T-helper 2 cell treated with Interferon-gamma antibody and Interleukin-4, amounts not matched to agents 5 μg/mL and 100 μg/mL, for 36 hours (primary cell): ENCODE data around the gene SHH.

Source experiments
- DNase-seq: peaks from one replicate; pipeline ENCODE4 v3.0.0; 2021; ENCODE audit warnings: low spot score
- H3K27ac Mint-ChIP-seq: one replicate; pipeline ENCODE4 v1.8.0; 2021; ENCODE audit warnings: mild to moderate bottlenecking, mixed read lengths
- H3K27me3 Mint-ChIP-seq: one replicate; pipeline ENCODE4 v1.8.0; 2021; ENCODE audit warnings: low read depth, mixed read lengths
- H3K36me3 Mint-ChIP-seq: one replicate; pipeline ENCODE4 v1.8.0; 2021; ENCODE audit warnings: low read depth, mixed read lengths
- H3K4me1 Mint-ChIP-seq: one replicate; pipeline ENCODE4 v1.8.0; 2021; ENCODE audit warnings: low read depth, mixed read lengths
- H3K4me3 Mint-ChIP-seq: one replicate; pipeline ENCODE4 v1.8.0; 2022; ENCODE audit warnings: mild to moderate bottlenecking, moderate library complexity, mixed read lengths
- H3K9me3 Mint-ChIP-seq: one replicate; pipeline ENCODE4 v1.8.0; 2021; ENCODE audit warnings: mixed read lengths

The SHH gene

DNA sequence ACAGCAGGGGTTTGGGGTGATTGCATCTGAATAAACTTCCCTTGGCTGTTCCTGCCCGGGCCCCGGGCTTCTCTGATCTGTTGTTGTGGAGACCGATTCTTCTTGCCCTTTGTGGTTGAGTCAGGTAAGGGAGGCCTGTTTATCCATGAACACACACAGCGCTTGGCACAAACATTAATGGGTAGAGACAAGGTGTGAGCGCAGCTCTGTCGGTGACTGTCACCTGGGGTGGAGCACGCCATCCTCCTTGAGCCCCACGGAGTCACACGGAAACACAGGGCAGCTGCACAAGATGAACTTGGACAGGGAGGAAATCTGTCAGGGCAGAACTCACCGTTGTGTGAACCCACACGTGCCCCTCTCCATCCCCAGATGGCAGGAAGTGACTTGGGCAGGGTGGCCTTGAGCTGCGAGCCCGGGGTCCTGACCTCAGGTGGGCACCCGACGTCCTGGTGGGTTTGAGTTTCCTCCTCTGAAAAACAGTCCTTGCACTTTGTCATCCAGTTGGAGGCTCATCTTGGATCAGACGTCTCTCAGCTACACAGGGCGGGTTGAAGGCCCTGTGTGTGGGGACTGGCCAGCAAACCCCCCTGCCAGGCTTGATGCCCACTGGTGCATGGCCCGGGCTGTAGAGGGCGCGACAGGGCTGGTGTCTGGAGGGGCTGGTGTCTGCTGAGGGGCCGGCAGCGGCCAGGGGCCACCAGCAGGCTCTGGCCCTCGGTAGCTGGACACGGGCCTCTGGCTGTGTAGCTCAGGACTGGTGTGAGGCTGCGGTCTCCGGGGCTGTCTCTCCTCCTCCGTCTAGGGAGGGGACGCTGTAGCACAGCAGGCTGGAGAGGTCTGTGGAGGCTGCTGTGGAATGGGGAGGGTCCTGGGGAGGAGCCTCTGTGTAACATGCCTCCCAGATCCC lies 24.2 kb upstream of the SHH start:
- H3K9me3 Mint-ChIP-seq = no peaks in the 10 kb centered on the region
- no peaks in the 10 kb centered on the region for H3K4me1 Mint-ChIP-seq
- DNase-seq = no peak
- H3K27ac Mint-ChIP-seq = no peak overlapping the region
- no peaks in the 10 kb centered on the region for H3K36me3 Mint-ChIP-seq
- H3K4me3 Mint-ChIP-seq = no peak overlapping the region
- H3K27me3 Mint-ChIP-seq = peaks cover 6% of the 10 kb centered on the region

DNA sequence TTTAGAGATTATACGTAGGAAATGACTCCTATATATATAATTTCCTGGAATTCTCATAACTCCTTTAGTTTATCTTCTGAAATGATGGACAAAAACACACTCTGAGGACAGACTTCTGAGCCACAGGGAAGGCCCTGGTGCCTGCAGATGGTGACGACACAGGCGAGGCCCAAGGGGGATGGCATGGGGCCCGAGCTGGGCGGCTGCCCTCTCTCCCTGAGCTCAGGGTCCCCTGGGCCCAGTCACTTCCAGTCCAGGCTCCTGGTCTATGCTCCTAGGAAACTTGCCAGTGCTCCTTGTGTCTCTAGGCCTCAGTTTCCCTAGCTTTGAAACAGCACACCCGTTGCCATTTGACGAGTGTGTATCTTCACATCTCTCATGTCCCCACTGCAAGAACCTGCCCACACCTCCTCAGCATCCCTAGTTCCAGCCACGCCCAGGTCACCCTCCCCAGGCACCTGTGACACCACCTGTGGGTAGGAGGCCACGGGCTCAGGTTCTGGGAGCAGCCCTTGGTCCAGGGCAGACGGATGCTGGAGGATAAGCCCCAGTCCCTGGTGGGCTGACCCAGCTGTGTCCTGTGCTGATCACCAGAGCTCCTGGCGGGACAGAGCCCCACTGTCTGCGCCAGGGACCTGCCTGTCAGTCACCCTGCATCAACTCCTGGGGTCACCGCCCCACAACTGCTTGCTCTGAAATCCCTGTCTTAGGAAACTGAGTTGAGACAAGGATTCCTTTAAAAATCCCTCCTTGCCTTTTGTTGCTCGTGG lies 23.4 kb upstream of the SHH start:
- H3K27me3 Mint-ChIP-seq = peaks cover 3% of the 10 kb centered on the region
- H3K4me1 Mint-ChIP-seq = no peaks in the 10 kb centered on the region
- H3K4me3 Mint-ChIP-seq = no peak overlapping the region
- H3K9me3 Mint-ChIP-seq = no peaks in the 10 kb centered on the region
- no peak overlapping the region for H3K27ac Mint-ChIP-seq
- no peaks in the 10 kb centered on the region for H3K36me3 Mint-ChIP-seq
- DNase-seq = no peak

DNA sequence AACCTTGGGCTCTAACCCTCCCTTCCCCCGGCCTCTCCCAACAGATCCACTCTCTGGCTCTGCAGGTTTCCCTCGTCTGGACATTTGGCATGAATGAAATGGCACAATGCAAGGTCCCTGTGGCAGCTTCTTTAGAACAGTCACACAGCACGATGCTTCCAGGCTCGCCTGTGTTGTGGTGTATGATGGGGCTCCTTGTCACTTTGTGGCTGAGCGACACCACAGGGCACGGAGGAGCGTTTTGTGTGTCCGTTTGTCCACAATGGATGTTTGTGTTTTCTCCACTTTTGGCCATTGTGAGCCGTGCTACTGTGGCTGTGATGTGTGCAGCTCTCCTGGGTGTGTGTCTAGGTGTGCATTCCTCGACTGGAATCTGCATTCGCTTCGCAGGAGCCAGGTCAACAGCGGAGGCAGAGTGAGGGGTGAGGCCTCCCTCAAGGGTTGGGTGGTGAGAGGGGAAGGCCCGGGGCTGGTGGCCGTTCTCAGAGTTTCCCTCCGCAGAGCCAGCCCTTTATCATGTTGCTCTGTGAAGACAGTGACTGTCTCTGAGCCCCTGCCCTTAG lies 22.3 kb upstream of the SHH start:
- Mint-ChIP-seq H3K27me3 (peaks cover 3% of the 10 kb centered on the region), H3K27ac (no peak overlapping the region), H3K9me3 (no peaks in the 10 kb centered on the region), H3K4me1 (no peaks in the 10 kb centered on the region), H3K36me3 (no peaks in the 10 kb centered on the region), H3K4me3 (no peak overlapping the region)
- no peak for DNase-seq

DNA sequence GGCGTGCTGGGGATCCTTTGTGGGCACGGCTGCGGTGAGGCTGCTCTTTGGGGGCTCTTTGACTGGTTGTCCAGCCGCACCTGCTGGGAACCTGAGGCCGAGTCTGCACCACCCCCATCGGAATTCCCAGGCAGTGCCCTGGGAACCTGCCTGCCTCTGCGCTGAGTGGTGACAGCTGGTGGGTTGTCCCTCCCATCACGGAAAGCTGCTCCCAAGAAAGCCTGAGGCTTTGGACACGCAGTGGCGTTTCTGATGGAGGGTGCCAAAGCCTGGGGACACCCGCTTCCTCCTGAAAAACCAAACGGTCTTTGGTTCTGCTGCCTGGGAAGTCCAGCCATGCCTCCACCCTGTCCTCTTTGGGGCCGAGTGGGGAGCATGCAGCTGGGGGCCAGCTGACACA lies 21.4 kb upstream of the SHH start:
- no peak for DNase-seq
- no peaks in the 10 kb centered on the region for H3K4me1 Mint-ChIP-seq
- no peak overlapping the region for H3K4me3 Mint-ChIP-seq

DNA sequence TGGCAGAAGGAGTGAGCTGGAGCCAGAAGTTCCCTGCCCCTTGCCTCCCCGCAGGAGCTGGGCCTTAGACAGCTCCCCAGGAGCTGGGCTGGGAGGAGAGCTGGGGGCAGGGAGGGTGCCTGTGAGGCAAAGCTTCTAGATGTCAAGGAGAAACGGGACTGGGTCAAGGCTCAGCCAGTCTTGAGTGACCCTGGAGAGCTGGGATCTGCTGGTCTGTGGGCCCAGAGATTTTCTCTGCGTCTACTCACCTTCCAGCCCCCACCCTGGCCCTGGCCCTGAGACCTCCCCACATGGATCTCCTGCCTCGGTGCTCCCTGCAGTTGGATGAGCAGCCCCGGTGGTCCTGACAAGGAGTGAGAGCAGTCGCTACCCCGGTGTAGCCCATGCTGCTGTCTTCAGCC lies 20.3 kb upstream of the SHH start:
- no peak for DNase-seq
- H3K4me3 Mint-ChIP-seq = no peak overlapping the region
- no peaks in the 10 kb centered on the region for H3K27me3 Mint-ChIP-seq
- no peaks in the 10 kb centered on the region for H3K4me1 Mint-ChIP-seq
- no peaks in the 10 kb centered on the region for H3K9me3 Mint-ChIP-seq
- no peaks in the 10 kb centered on the region for H3K36me3 Mint-ChIP-seq
- H3K27ac Mint-ChIP-seq = no peak overlapping the region

More for the DNA sequence above, 21.4 kb upstream of the SHH start:
- no peak overlapping the region for H3K27ac Mint-ChIP-seq
- H3K27me3 Mint-ChIP-seq = no peaks in the 10 kb centered on the region
- H3K9me3 Mint-ChIP-seq = no peaks in the 10 kb centered on the region
- H3K36me3 Mint-ChIP-seq = no peaks in the 10 kb centered on the region

DNA sequence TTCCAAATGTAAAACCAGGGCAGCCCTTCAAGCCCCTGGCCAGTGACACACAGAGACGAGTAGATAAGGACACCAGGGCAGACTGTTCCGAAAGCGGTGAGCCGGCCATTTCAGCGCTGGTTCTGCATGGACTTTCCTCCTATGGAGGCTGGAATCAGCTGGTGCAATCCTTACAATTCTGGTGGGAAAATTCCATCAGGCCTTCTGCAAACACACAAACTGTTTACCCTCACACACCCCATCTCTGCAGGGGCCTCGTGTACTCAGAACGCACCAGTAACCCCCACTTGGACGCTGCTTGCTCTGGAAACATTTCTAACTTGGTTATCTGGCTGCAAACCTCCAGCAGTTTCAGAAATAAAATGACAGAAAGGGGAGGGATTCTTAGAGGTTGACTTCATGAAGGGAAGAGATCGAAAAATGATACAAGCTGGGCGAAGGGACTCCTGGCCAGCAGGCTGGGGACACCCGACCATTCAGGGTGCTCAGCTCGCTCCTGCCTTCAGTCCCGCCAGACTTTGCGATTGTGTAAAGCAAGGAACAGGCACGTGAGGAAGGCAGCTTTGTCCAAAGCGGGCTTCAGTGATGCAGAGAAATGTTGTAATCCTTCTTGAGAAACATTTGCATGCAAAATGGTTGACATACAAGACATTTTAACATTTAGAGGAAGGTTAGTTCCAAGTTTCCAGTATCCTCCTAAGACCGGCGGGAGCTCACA lies 19.7 kb upstream of the SHH start:
- H3K27ac Mint-ChIP-seq = no peak overlapping the region
- no peaks in the 10 kb centered on the region for H3K4me1 Mint-ChIP-seq
- H3K36me3 Mint-ChIP-seq = no peaks in the 10 kb centered on the region
- DNase-seq = no peak
- H3K4me3 Mint-ChIP-seq = no peak overlapping the region
- no peaks in the 10 kb centered on the region for H3K27me3 Mint-ChIP-seq
- no peaks in the 10 kb centered on the region for H3K9me3 Mint-ChIP-seq

DNA sequence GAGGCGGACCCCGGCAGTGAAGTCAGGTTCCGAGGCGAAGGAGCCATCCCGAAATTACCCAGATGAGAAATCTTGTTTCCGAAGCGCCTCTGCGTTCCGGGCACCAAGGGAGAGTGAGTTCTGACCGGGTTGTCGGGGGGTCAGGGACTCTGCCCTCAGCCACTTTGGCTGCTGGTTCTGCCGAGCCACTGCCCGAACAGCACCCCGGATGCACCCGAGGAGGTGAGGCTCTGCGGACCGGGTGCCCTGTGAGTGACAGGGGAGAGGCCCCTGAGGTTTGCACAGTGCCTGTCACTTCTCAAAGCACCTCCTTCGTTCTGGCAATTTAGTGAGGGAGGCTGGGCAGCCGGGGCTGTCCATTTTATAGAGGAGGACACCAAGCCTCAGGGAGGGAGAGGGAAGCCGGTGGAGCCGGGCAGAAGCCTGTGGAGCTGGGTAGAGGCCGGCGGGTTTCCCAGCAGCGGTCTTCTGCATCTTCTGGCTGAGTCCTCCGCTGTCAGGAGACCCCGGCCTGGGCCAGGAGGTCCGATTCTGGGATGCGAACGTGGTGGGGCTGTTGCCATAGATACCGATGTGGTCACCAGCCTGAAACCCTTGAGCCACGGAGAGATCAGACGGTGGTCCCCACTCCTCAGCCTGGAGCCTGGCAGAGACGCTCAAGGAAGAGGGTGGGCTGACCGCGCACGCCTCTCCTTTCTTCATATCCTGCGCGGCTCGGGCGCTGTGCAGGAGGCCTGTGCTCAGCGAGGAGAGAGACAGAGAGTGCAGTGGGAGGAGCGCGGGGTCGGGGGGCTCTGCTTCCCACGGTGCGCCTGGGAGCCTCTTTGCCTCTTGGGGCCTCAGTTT lies 18.9 kb upstream of the SHH start:
- no peak for DNase-seq
- no peak overlapping the region for H3K27ac Mint-ChIP-seq
- no peaks in the 10 kb centered on the region for H3K36me3 Mint-ChIP-seq
- H3K4me3 Mint-ChIP-seq = no peak overlapping the region
- no peaks in the 10 kb centered on the region for H3K9me3 Mint-ChIP-seq
- H3K27me3 Mint-ChIP-seq = peaks cover under 1% of the 10 kb centered on the region
- H3K4me1 Mint-ChIP-seq = no peaks in the 10 kb centered on the region

DNA sequence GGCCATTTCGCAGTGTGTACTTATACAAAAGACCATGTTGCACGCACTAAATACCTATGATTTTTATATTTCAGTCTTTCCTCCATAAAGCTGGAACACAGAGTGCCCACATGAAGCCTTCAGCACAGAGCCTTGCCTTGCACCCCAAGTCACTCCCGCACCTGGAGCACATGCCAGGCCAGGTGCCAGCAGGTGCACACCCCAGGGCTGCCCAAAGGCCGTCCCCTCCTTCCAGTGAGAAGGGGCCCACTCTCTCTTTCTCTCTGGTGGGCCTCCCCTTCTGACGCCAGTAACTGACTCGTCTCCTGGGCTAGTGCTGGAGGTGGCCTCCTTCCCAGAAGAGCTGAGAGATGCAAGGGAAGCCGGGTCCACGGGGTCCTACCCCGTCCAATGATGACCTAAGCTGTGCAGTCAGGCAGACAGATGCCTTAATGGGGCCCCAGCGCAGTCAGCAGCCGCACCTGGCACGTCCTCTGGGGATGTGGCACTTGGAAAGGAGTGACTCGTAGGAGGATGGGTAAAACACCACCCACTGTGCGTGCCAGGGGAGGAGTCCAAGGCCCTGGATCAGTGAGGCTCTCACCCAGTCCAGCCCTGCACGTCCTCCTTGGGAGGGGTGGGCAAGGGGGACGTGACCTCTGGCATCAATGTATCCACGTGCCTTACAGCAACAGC lies 17.7 kb upstream of the SHH start:
- no peak for DNase-seq
- H3K9me3 Mint-ChIP-seq = no peaks in the 10 kb centered on the region
- H3K4me3 Mint-ChIP-seq = no peak overlapping the region
- no peak overlapping the region for H3K27ac Mint-ChIP-seq
- H3K27me3 Mint-ChIP-seq = peaks cover 2% of the 10 kb centered on the region
- H3K36me3 Mint-ChIP-seq = no peaks in the 10 kb centered on the region
- H3K4me1 Mint-ChIP-seq = no peaks in the 10 kb centered on the region

DNA sequence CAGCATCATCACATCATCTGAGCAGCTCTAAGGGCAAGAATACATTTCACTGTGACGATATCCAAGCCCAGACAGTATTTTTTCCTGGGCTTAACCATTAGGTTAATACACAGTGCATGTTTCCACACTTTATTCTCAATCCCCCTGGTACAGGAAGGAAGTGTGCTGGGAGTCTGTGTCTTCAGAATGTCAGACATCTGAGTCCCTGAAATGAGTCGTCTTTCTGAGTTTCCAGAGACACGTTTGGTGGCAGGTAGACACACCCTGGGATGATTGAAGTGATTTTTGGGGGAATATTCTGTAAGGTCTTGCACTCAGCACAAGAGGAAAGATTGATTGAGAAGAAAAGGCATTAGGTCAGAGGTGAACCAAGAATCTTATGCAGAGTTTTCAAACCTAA lies 13.1 kb upstream of the SHH start:
- no peak for DNase-seq
- H3K27ac Mint-ChIP-seq = no peak overlapping the region
- peaks cover 4% of the 10 kb centered on the region for H3K27me3 Mint-ChIP-seq
- no peak overlapping the region for H3K4me3 Mint-ChIP-seq
- H3K9me3 Mint-ChIP-seq = no peaks in the 10 kb centered on the region
- H3K36me3 Mint-ChIP-seq = no peaks in the 10 kb centered on the region
- no peaks in the 10 kb centered on the region for H3K4me1 Mint-ChIP-seq

DNA sequence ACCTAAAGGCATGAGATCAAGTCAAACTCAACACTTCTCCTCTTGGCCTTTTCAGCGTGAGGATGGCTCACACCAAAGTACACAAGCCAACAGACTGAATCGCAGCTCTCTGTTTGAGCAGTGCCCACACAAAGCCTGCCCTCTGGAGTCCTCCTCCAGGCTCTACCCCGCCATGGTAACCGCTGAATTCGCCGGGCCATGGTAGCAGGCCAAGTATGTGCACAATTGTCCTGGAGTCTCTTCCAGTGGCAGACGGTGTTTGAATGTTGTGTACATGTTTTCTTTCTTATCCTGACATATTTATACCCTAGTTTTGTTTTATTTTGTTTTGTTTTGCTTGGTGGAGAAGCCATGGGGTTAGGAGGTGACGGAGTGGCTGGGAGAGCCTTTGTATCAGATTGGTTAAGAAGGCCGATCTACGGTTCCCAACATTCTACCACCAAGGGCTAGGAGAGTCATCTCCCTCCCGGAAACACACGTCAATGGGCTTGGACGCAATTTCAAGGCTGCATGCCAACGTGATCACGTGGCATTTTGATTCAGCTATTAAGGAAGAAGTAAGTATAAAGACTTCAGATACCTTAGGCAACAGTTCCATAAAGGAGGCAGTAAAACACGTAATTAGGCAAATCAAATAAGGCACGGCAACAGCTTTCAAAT lies 12.1 kb upstream of the SHH start:
- Mint-ChIP-seq H3K27ac (no peak overlapping the region), H3K9me3 (no peaks in the 10 kb centered on the region), H3K4me3 (no peak overlapping the region), H3K27me3 (peaks cover 4% of the 10 kb centered on the region), H3K36me3 (no peaks in the 10 kb centered on the region), H3K4me1 (no peaks in the 10 kb centered on the region)
- no peak for DNase-seq

DNA sequence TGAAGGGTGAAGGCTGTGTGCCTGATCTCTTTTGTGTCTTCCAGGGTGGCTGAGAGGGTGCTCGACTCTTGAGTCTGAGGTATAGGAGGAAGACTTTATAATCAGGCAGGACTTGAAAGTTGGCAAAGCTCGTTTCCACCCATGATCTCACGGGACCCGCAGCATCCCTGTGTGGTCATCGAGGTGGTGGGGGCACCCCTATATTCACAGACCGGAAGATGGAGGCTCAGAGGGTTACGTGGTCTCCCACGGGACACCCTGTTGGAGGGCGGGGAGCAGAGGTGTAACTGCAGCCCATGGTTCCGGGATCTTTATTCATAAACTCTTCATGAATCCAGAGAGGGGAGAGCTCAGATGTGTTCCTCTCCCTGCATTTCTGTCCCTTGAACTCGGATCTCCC lies 9.6 kb upstream of the SHH start:
- no peaks in the 10 kb centered on the region for H3K9me3 Mint-ChIP-seq
- no peak overlapping the region for H3K4me3 Mint-ChIP-seq
- DNase-seq = no peak
- H3K4me1 Mint-ChIP-seq = no peaks in the 10 kb centered on the region
- H3K36me3 Mint-ChIP-seq = no peaks in the 10 kb centered on the region
- no peak overlapping the region for H3K27ac Mint-ChIP-seq
- H3K27me3 Mint-ChIP-seq = peaks cover 4% of the 10 kb centered on the region

DNA sequence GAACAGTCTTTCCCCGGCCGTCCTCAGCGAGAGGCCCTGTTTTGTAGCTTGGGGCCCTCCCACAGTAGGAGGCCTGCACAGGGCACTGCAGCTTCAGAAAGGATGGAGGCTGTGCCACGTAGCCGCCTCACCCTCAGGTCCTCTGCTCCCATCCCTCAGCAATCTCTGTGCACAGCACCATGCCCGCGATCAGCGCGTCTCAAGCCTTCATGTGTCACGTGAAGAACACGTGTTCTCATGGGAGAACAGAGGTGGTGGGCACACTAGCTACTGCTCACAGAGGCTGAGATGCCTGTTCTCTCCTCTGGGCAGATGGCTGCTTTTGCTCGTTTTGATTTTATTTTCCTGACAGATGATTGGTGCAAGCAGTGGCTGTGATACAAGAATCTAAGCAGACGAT lies 8.5 kb upstream of the SHH start:
- no peak overlapping the region for H3K4me3 Mint-ChIP-seq
- H3K27ac Mint-ChIP-seq = no peak overlapping the region

More for the DNA sequence above, 8.5 kb upstream of the SHH start:
- Mint-ChIP-seq H3K36me3 (no peaks in the 10 kb centered on the region), H3K4me1 (no peaks in the 10 kb centered on the region), H3K27me3 (peaks cover 2% of the 10 kb centered on the region), H3K9me3 (no peaks in the 10 kb centered on the region)
- DNase-seq = no peak
